HG02852 (cell line): ENCODE results near the gene SSTR1.

ENCODE experiments used
- ATAC-seq: cut with Tn5 transposase; IDR thresholded peaks from one replicate; pipeline ENCODE4 v1.9.1; 2021; ENCODE audit warnings: mild to moderate bottlenecking, moderate library complexity; ENCODE audit not compliant: unreplicated experiment

Gene SSTR1

GRCh38 chr14:38202444-38203191 is 5.1 kb upstream of the SSTR1 start:
- no peak for ATAC-seq

DNA sequence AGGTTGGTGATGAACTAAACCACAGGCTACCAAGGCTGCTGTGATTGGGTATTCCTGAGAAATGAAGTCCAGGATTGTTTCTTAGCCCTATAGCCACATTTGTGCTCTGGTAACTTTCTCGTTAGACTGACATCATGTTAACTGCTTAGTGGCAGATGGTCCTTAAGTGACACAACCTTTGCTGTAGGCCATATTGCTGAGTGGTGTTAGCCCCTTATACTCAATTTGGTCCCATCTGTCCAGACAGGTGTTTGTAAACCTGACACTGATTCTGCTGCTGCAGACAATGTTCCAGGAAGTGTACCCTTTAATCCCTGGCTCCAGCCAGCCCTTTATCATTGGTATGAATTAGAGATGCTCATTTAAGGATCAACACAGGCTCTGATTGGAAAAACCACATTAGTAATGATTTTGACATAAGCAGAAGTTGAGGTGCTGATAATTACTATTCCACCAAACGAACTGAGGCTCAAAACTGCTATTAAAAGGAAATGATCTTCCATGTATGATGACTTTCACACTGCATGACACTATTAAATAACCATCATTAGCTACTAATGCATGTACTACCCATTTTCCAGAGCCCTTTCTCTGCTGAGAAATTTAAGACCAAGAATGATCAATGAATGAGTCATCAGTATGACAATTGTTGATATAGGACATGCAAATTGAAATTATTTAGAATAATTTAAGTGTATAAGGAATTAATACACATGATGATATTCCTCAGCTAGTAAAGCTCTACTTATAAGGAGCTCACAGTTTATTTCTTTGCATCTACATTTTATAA is 3.6 kb upstream of the SSTR1 start:
- no peak for ATAC-seq

DNA sequence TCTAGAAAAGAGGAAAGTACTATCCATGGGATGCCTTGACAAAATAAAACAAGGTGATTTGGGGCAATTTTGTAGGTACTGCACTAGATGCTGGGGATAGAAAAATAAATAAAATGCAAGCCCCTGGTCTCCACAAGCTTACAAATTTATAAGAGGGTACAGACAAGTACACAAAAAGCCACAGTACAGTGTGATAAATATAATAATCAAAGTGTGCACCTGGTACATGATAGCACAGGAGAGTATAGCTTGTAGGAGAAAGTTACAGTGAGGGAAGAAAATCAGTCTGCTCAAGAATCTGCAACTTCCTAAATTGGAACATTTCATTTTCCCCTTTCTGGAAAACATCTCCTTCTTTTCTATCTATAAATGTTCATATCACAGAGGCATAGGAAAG is 3.0 kb upstream of the SSTR1 start:
- ATAC-seq, result no peak

DNA sequence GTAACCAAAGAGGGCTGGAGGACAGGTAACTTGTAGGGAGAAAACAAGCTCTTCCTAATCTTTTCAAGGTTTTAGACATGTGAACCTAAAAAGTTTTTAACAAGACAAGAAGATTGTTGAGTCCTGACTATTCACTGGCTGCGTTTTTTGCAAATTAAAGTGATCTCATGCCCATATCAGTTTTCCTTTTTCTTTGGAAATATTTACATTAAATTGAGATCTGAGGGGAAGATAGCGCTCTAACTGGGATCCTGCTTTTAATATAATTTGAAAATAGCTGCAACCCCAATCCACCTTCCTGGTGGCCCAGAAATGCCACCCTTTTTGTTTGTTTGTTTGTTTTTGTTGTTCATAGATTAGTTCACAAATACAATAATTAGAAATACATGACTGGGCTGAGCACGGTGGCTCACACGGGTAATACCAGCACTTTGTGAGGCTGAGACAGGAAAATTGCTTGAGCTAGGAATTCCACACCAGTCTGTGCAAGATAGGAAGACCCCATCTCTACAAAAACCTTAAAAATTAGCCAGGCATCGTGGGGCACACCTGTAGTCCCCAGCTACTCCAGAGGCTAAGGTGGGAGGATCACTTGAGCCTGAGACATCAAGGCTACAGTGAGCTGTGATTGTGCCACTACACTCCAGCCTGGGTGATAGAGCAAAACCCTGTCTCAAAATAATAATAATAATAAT is 2.4 kb upstream of the SSTR1 start:
- no peak for ATAC-seq

DNA sequence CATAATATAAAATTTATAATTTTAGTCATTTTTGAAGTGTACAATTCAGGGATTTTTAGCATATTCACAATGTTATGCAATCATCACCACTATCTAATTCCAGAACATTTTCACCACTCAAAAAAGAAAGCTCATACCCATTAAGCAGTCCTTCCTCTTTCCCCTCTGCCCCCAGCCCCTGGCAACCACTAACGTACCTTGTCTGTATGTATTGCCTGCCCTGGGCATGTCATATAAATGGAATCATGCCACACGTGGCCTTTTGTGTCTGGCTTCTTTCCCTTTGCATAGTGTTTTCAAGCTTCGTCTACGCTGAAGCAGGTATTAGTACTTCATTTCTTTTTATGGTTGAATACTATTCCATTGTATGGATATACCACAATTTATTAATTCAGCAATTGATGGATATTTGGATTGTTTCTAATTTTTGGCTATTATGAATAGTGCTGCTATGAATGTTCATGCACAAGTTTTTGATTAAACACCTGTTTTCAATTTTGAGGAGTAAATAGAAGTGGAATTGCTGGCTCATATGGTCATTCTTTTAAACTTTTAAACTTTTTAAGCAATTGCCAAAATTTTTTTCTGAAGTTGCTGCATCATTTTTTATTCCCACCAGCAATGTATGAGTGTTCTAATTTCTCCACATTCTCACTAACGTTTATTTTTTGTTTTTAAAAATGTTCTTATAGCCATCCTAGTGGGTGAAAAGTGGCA is 1.6 kb upstream of the SSTR1 start:
- no peak for ATAC-seq

DNA sequence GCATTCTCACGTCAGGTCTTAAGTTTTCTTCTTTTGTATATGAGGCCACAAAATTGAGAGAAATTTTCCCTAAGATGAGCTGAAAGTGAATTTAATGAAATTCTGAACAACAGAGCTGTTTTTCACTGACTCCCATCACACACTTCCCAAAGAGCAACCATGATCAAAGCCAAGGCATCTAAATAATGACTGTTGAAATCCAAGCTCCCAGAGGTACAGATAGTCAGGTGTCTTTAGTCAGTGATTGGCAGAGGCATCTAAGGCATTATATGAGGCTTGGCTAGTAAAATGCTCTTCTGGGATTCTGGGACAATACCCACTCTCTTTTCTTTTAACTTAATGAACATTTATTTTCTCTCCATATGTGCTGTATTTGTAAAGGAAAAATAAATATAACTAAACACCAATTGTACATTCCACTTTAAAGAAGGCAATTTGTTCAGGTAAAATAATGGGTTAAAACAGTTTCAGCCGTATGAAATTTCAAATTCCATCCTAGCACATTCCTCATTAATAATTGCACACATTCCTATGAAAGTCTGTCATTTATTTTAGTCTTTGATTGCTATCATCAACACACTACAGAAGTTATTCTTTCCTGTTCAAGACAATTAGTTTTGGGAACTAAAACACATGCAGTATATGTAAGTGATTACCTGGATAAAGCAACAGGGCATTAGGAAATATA is 871 bp upstream of the SSTR1 start:
- no peak for ATAC-seq

GRCh38 chr14:38207377-38207735 is 348 bp upstream of the SSTR1 start:
- ATAC-seq, result no peak

DNA sequence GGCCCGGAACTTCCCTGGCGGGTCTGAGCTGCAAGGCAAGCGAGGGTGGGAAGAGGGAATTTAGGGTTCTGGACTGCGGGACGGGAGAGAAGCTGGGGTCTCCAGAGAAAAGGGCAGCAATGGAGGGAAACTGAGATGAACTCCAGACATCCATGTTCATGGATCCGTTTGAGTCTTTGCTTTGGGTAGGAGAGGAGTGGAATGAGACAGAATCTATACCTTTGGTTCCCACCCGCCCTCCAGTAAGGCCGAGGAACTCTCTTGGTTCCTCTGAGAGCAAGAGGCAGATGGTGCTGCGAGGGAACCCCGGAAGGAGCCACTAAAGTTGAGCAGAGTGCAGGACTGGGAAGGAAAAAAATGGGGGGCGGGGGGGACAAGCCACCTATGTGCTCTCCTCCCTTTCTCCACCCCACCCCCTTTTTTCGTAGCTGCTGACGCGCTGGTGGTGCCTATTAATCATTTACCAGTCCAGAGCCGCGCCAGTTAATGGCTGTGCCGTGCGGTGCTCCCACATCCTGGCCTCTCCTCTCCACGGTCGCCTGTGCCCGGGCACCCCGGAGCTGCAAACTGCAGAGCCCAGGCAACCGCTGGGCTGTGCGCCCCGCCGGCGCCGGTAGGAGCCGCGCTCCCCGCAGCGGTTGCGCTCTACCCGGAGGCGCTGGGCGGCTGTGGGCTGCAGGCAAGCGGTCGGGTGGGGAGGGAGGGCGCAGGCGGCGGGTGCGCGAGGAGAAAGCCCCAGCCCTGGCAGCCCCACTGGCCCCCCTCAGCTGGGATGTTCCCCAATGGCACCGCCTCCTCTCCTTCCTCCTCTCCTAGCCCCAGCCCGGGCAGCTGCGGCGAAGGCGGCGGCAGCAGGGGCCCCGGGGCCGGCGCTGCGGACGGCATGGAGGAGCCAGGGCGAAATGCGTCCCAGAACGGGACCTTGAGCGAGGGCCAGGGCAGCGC is 1.2 kb downstream of the SSTR1 start:
- ATAC-seq, result no peak

- no peak for ATAC-seq
These were observed 2.2 kb downstream of the SSTR1 start for GRCh38 chr14:38209572-38210557.

- ATAC-seq, result no peak
These were observed 3.0 kb downstream of the SSTR1 start for GRCh38 chr14:38210587-38211216.

- ATAC-seq, result no peak
These were observed 3.6 kb downstream of the SSTR1 start for GRCh38 chr14:38211255-38211735.

- ATAC-seq, result no peak
These were observed 4.4 kb downstream of the SSTR1 start for GRCh38 chr14:38212111-38212510.

- ATAC-seq, result no peak
These were observed 5.3 kb downstream of the SSTR1 start for GRCh38 chr14:38213001-38213400.

DNA sequence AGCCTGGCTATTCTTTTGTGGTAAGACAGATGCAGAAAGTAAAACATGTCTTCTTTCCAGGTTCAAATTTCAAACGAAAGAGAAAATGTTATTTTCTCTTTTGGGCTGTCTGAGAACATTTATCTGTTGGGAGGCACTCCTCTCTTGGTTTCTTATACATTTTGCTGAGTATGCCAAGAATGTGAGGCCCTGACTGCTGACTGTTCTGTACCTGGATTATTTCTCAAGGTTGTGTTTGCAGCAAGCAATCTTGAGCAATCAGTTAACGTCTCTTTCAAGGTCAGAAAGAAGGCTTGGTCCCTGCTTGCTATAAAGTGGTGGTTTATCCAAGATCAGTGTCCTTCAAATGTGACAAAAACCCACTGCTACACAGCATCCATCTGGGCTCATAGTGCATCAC is 9.8 kb downstream of the SSTR1 start:
- no peak for ATAC-seq

DNA sequence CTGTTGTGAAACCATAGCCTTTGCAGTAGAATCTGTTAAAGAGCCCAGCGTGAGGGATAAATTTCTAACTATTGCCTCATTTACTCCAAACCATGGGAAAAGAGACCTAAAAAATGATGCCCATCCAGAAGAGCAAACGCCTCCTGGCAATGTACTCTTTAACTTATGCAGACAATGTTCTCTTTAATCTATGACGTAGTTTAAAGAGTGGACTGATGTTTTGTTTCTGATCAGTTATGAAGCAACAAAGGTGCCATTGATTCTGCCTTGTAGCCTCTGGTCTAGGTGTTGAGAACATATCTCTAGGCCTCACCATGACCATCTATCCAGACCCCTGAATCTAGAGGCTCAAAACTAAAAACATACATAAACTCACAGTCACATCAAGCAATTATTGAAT is 13.4 kb downstream of the SSTR1 start:
- ATAC-seq, result no peak

DNA sequence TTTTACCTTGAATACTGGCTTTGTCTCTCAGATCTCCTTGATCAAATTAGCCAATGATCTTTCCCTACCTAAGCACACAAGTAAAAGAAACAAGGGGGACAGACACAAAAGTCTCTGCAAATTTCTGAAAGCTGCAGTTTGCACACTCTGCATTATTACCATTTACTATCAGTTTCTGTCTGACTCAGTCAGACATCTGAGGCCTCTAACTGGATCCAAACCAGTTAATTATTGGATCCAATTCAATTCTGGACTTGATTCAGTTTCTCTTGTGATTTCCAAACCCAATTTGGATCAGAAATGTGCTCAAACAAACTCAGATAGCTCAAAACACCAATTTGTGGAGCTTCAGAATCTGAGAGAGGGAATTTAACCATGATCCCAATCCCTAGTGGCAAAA is 16.6 kb downstream of the SSTR1 start:
- no peak for ATAC-seq

- no peak for ATAC-seq
These were observed 18.2 kb downstream of the SSTR1 start for GRCh38 chr14:38225946-38226345.

GRCh38 chr14:38226366-38226765 is 18.7 kb downstream of the SSTR1 start:
- no peak for ATAC-seq
